T-helper 17 cell (primary cell): ENCODE data around the gene SLC6A13. TPM values are rescaled to one million over a fixed set of nuclear protein-coding genes. Genes with fewer than 3 reads are reported as not detected.
"Not testable (repeated sequence)": the region's sequence is repeated elsewhere in the genome, so short reads cannot be mapped to it uniquely, and the experiment has no call there.

ENCODE experiments used
- ATAC-seq: fragments of 150-1000 bp; cut with Tn5 transposase; 2 replicates; pipeline ENCODE4 v1.10.0; 2021; ENCODE audit warnings: mild to moderate bottlenecking, moderate library complexity
- DNase-seq, 3 donors: peaks; one replicate each; pipeline versions ENCODE4 v3.0.0 to v3.0.0-alpha.2; 2020 to 2021
- H3K9me3 ChIP-seq: one replicate; pipeline ENCODE4 v1.7.0; 2013; ENCODE audit warnings: low read length, mild to moderate bottlenecking; ENCODE audit not compliant: control insufficient read depth, poor library complexity, severe bottlenecking
- H3K27ac Mint-ChIP-seq: one replicate; pipeline ENCODE4 v1.8.0; 2022; ENCODE audit warnings: mild to moderate bottlenecking, moderate library complexity, mixed read lengths
- H3K27me3 Mint-ChIP-seq: one replicate; pipeline ENCODE4 v1.8.0; 2022; ENCODE audit warnings: mixed read lengths
- H3K36me3 Mint-ChIP-seq: one replicate; pipeline ENCODE4 v1.8.0; 2022; ENCODE audit warnings: low read depth, mixed read lengths
- H3K4me1 Mint-ChIP-seq: one replicate; pipeline ENCODE4 v1.8.0; 2022; ENCODE audit warnings: mild to moderate bottlenecking, mixed read lengths
- H3K4me3 Mint-ChIP-seq: one replicate; pipeline ENCODE4 v1.8.0; 2022; ENCODE audit warnings: mild to moderate bottlenecking, moderate library complexity, mixed read lengths
- total RNA-seq, 4 donors: library from RNA in 2 of 4; stranded (reverse) in 2 of 4; gene quantifications; one replicate each; pipeline ENCODE4 v1.2.3 and lab custom pipeline; 2022 to 2026

SLC6A13 gene
- total RNA-seq, 2 donors from 2014 or later, result 0.26 to 0.72 TPM

DNA sequence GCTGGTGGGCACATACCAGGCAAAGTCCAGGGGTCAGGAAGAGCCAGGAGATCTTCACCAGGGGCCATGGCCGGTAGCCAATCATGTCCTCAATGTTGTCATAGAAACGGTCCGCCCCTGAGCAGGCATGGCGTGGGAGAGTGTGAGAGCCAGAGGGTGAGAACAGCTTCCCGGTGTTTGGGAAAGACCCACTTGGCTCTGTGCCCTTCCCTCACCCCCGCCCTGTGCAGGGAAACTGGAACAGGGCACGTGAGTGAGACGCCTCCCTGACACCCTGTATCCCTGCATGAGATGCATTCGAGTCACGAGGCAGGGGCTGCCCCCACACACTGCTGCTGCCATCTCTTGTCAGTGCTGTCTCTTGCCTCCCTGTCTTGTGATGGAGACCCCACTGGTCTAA, 69.4 kb downstream of the SLC6A13 start:
- ATAC-seq (no peak), DNase-seq (no peak)
- no peak overlapping the region for H3K4me3 Mint-ChIP-seq
- H3K36me3 Mint-ChIP-seq, result peaks cover 2% of the 10 kb centered on the region
- peaks cover 47% of the 10 kb centered on the region for H3K27me3 Mint-ChIP-seq
- H3K9me3 ChIP-seq, result peaks cover 3% of the 10 kb centered on the region
- no peak overlapping the region for H3K27ac Mint-ChIP-seq
- H3K4me1 Mint-ChIP-seq, result peaks cover 5% of the 10 kb centered on the region

DNA sequence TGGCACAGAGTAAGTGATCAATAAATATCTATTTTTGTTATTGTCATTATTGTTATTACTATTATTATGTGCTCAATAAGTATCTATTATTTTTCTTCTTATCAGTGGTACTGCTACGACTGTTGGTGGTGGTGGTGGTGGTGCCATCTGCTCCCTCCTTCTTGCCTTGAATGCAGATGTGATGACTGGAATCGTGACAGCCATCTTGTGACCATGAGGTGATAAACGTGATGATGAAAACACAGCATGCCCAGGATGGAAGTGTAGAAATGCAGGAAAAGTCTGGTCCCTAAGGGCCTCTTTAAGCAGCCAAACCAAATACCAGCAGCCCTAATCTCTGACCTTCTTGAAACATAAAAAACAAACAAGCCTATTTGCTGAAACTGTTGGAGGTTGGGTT, 71.1 kb downstream of the SLC6A13 start:
- no peak overlapping the region for H3K27ac Mint-ChIP-seq
- DNase-seq, result no peak
- peaks cover under 1% of the 10 kb centered on the region for H3K9me3 ChIP-seq
- H3K27me3 Mint-ChIP-seq, result peaks cover 52% of the 10 kb centered on the region
- no peaks in the 10 kb centered on the region for H3K36me3 Mint-ChIP-seq
- ATAC-seq, result no peak
- H3K4me1 Mint-ChIP-seq, result peaks cover 5% of the 10 kb centered on the region
- no peak overlapping the region for H3K4me3 Mint-ChIP-seq

- Mint-ChIP-seq H3K27ac (no peak overlapping the region), H3K36me3 (no peaks in the 10 kb centered on the region), H3K27me3 (peaks cover 52% of the 10 kb centered on the region), H3K4me1 (peaks cover 5% of the 10 kb centered on the region), H3K4me3 (no peak overlapping the region)
- DNase-seq, result no peak
- ATAC-seq, result no peak
- no peaks in the 10 kb centered on the region for H3K9me3 ChIP-seq
These were observed 71.8 kb downstream of the SLC6A13 start for GRCh38 chr12:190881-191280.

DNA sequence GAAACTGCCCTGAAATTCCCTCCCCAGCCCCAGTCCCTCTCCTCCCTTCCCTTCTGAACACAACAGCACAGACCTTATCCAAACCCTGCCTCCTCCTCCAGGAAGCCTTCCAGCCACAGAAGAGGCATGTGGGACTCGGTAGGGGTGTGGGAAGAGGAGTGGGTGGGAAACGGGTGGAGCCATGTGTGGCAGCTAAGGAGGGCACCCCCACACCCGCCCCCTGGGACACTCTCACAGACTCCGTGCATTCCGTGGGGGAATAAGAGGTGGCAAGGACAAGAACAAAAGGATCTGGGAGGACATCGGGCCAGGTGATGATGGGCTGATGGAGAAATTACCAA, 73.0 kb downstream of the SLC6A13 start:
- ATAC-seq, result no peak
- Mint-ChIP-seq H3K4me3 (no peak overlapping the region), H3K27me3 (peaks cover 58% of the 10 kb centered on the region), H3K36me3 (no peaks in the 10 kb centered on the region), H3K4me1 (peaks cover 5% of the 10 kb centered on the region), H3K27ac (no peak overlapping the region)
- DNase-seq, result no peak
- H3K9me3 ChIP-seq, result no peaks in the 10 kb centered on the region

GRCh38 chr12:188910-189621, 73.6 kb downstream of the SLC6A13 start:
- DNase-seq (peak in 1 of 3 donors; percentile 22), ATAC-seq (peak; percentile 81)
- Mint-ChIP-seq H3K4me1 (peaks cover 5% of the 10 kb centered on the region), H3K36me3 (no peaks in the 10 kb centered on the region), H3K27ac (no peak overlapping the region), H3K27me3 (peaks cover 54% of the 10 kb centered on the region), H3K4me3 (peak overlapping the region; percentile 89)
- no peaks in the 10 kb centered on the region for H3K9me3 ChIP-seq

- not testable (repeated sequence) for H3K9me3 ChIP-seq, H3K27ac Mint-ChIP-seq, H3K4me1 Mint-ChIP-seq, DNase-seq, H3K36me3 Mint-ChIP-seq
- Mint-ChIP-seq H3K27me3 (peaks cover 46% of the 10 kb centered on the region), H3K4me3 (peak overlapping the region; percentile 89)
- peak; percentile 37 for ATAC-seq
These were observed 74.4 kb downstream of the SLC6A13 start for GRCh38 chr12:187986-188909.

DNA sequence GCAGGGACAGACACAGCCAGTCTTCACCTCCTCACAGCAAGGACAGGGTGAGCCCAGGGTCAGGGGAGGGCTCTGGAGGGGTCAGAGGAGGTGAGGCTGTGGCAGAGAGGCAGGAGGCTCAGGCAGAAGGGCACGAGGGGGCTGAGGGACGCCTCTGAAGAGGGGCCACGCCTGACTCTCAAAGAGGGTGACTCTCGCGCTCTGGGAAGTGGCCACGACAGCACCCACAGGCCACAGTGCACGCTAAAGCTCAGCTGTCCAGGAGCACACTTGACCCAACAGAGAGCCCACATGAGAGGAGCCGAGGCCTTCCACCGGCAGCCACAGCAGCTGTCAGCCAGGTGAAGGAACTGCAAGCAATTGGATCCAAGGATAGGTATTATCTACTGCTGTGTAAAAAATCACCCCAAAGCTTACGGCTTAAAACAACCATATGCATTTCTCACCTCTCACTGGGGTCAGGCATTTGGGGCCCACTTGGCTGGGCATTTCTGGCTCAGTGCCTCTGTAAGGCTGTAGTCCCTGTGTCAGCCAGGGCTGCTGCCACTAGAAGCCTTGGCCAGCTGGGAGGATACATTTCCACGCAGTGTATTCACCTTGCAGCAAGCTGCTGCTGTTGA, 76.5 kb downstream of the SLC6A13 start:
- peaks cover 8% of the 10 kb centered on the region for H3K4me1 Mint-ChIP-seq
- no peak for DNase-seq
- H3K9me3 ChIP-seq, result no peaks in the 10 kb centered on the region
- no peak overlapping the region for H3K4me3 Mint-ChIP-seq
- H3K27me3 Mint-ChIP-seq, result peaks cover 35% of the 10 kb centered on the region
- no peak overlapping the region for H3K27ac Mint-ChIP-seq
- H3K36me3 Mint-ChIP-seq, result no peaks in the 10 kb centered on the region
- ATAC-seq, result no peak

GRCh38 chr12:185576-185955, 77.1 kb downstream of the SLC6A13 start:
- no peaks in the 10 kb centered on the region for H3K36me3 Mint-ChIP-seq
- H3K4me3 Mint-ChIP-seq, result no peak overlapping the region
- no peak overlapping the region for H3K27ac Mint-ChIP-seq
- H3K9me3 ChIP-seq, result no peaks in the 10 kb centered on the region
- ATAC-seq (no peak), DNase-seq (no peak)
- peaks cover 8% of the 10 kb centered on the region for H3K4me1 Mint-ChIP-seq
- H3K27me3 Mint-ChIP-seq, result peaks cover 30% of the 10 kb centered on the region

DNA sequence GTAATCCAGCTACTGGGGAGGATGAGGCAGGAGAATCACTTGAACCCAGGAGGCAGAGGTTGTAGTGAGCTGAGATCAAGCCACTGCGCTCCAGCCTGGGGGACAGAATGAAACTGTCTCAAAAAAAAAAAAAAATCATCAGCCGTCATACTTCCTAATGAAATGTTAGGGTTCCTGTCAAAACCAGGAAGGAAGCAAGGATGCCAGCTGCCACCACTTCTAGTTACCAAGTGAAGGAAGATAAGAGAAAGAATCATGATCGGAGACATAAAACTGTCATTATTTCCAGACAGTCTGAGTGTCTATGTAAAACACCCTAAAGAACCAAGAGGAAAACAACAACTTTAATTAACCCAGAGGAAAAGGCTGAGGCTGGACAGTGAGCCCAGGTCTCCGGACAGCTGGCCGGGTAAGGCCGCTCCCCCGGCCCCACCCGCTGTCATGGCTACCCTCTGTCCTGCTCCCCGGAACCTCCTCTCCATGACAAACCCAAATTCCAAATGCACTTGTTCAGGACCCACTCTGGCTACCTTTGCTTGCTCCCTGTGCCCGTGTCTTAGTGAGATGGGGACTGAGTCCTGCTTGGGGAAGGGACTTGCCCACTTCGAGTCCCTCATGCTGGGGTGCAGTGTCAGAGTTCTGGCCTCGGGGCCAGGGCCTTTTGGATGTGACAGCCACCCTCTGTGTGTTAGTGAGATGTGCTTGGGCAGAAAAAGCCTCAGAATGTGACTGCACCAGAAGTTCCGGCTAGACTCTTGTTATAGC, 77.6 kb downstream of the SLC6A13 start:
- Mint-ChIP-seq H3K36me3 (no peaks in the 10 kb centered on the region), H3K27ac (no peak overlapping the region), H3K4me1 (peaks cover 13% of the 10 kb centered on the region), H3K27me3 (peaks cover 26% of the 10 kb centered on the region), H3K4me3 (no peak overlapping the region)
- DNase-seq (no peak), ATAC-seq (no peak)
- no peaks in the 10 kb centered on the region for H3K9me3 ChIP-seq

- no peak overlapping the region for H3K27ac Mint-ChIP-seq
- peaks cover 12% of the 10 kb centered on the region for H3K4me1 Mint-ChIP-seq
- H3K27me3 Mint-ChIP-seq, result peaks cover 40% of the 10 kb centered on the region
- DNase-seq, result no peak
- no peak overlapping the region for H3K4me3 Mint-ChIP-seq
- no peak for ATAC-seq
- no peaks in the 10 kb centered on the region for H3K9me3 ChIP-seq
- H3K36me3 Mint-ChIP-seq, result peaks cover 4% of the 10 kb centered on the region
These were observed 80.2 kb downstream of the SLC6A13 start for GRCh38 chr12:182381-182892.

- peaks cover 12% of the 10 kb centered on the region for H3K4me1 Mint-ChIP-seq
- ATAC-seq, result no peak
- H3K27me3 Mint-ChIP-seq, result peaks cover 36% of the 10 kb centered on the region
- DNase-seq, result no peak
- H3K4me3 Mint-ChIP-seq, result no peak overlapping the region
- H3K9me3 ChIP-seq, result no peaks in the 10 kb centered on the region
- peaks cover 4% of the 10 kb centered on the region for H3K36me3 Mint-ChIP-seq
- no peak overlapping the region for H3K27ac Mint-ChIP-seq
These were observed 80.7 kb downstream of the SLC6A13 start for GRCh38 chr12:181921-182320.

- H3K36me3 Mint-ChIP-seq, result peaks cover 4% of the 10 kb centered on the region
- ATAC-seq (peak; percentile 36), DNase-seq (no peak)
- H3K27ac Mint-ChIP-seq, result no peak overlapping the region
- peaks cover 12% of the 10 kb centered on the region for H3K4me1 Mint-ChIP-seq
- peaks cover 32% of the 10 kb centered on the region for H3K27me3 Mint-ChIP-seq
- H3K4me3 Mint-ChIP-seq, result peak overlapping the region; percentile 31
- no peaks in the 10 kb centered on the region for H3K9me3 ChIP-seq
These were observed 82.2 kb downstream of the SLC6A13 start for GRCh38 chr12:180445-180844.

DNA sequence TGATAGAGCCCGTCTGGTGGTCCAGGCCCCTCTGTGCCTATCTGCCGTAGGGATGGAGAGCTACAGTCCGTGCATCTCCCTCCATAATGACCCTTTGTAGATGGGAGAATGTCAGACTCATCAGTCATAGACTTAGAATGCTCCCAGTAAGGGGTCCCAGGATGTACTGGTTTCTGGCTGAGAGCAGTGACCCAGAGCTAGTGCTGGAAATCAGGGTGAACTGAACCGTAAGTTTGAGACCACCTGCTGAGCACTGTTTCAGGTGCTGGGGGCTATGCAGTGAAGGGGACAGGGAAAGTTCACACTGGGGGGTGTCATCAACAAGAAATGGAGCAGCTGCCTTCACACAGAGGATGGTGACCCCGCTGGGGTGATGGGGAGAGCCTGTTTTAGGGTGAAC, 82.8 kb downstream of the SLC6A13 start:
- H3K4me1 Mint-ChIP-seq, result peaks cover 12% of the 10 kb centered on the region
- no peak overlapping the region for H3K27ac Mint-ChIP-seq
- no peak for DNase-seq
- no peak for ATAC-seq
- peaks cover 4% of the 10 kb centered on the region for H3K36me3 Mint-ChIP-seq
- H3K9me3 ChIP-seq, result no peaks in the 10 kb centered on the region
- no peak overlapping the region for H3K4me3 Mint-ChIP-seq
- H3K27me3 Mint-ChIP-seq, result peaks cover 32% of the 10 kb centered on the region
